ENCODE data around the gene ZNF778. TPM values are rescaled to one million over a fixed set of nuclear protein-coding genes. Genes with fewer than 3 reads are reported as not detected.

Gene ZNF778
- polyA plus RNA-seq, 1 of the 3 experiments (the other 2 are of a cell fraction): 10.8 TPM

DNA sequence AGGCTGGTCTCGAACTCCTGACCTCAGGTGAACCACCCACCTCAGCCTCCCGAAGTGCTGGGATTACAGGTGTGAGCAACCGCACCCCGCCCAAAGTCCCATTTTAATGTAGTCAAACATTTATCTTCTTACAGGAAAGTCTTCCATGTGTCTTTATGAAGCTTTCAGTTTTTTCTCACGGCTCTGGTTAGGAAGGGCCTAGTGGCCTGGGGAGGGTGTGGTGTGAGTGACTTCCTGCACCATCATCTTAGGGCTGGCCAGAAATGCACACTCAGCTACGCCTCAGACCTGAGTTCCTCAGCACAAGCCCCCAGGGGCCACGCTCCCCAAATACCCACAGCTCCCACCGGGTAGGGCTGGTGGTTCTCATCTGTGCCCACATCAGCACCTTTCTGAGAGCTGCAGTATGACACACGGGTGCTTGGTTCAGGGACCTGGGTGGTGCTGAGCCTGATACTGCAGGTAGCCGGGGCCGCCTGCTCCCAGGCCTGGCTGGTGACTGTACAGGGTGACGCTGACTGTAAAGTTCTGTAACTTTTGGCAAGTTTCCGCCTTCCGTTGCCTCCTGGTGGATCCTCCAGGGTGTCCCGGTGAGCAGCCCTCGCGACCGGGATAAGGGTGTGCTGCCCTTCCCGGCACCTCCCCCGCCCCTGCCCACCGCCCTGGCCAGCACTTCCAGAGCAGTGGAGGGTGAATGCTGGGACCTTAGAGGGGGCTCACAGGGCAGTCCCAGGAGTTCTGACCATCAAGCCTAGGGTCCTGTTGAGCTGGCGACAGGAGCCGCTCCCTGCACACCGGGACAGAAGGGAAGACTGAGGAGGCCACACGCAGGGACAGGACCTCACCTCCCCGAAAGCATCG is 52.5 kb downstream of the ZNF778 start:
- POLR2A ChIA-PET: no interaction called here
- Histone ChIP-seq H3F3A (replicated peaks; ENCODE audit: insufficient read depth) (no peaks in the 10 kb centered on the region), H3K27ac (ENCODE audit: low read depth in 2 of 2, low read length in 1 of 2) (no peak overlapping the region), H3K79me2 (ENCODE audit: insufficient read depth) (peaks cover 18% of the 10 kb centered on the region; the same call in 1 of the 2 replicates), H3K9me2 (no peaks in the 10 kb centered on the region), H3K36me3 (replicated peaks in 1 of 2; ENCODE audit: control insufficient read depth in 1 of 2, insufficient read depth in 2 of 2, low read length in 1 of 2) (peaks cover 37 to 60% of the 10 kb centered on the region in 2 experiments), H3K9me3 (no peaks in the 10 kb centered on the region), H4K20me1 (ENCODE audit: insufficient read depth) (peaks cover 23% of the 10 kb centered on the region), H3K27me3 (ENCODE audit: insufficient read depth) (no peaks in the 10 kb centered on the region), H3K4me2 (no peak overlapping the region), H2AFZ (ENCODE audit: low read depth) (no peak overlapping the region), H3K4me3 (ENCODE audit: low read depth in 2 of 2, low read length in 1 of 2) (no peak overlapping the region), H3K4me1 (ENCODE audit: control insufficient read depth in 1 of 2, insufficient read depth in 2 of 2, low read depth in 1 of 2, low read length in 1 of 2) (no peaks in the 10 kb centered on the region), H3K9ac (no peak overlapping the region)
- 92% methylated on average over 11 of the region's 27 CpGs for WGBS (ENCODE audit: low lambda C conversion rate)
- TF ChIP-seq TEAD4 (IDR thresholded peaks at IDR 0.05; ENCODE audit: borderline replicate concordance, insufficient read depth): no peak
- CTCF ChIA-PET: interaction anchor here (0.9 kb wide), 1 partner anchor 14 kb away, joined by 3 read pairs; no protein-coding TSS in a partner anchor
- DNase-seq: no peak

DNA sequence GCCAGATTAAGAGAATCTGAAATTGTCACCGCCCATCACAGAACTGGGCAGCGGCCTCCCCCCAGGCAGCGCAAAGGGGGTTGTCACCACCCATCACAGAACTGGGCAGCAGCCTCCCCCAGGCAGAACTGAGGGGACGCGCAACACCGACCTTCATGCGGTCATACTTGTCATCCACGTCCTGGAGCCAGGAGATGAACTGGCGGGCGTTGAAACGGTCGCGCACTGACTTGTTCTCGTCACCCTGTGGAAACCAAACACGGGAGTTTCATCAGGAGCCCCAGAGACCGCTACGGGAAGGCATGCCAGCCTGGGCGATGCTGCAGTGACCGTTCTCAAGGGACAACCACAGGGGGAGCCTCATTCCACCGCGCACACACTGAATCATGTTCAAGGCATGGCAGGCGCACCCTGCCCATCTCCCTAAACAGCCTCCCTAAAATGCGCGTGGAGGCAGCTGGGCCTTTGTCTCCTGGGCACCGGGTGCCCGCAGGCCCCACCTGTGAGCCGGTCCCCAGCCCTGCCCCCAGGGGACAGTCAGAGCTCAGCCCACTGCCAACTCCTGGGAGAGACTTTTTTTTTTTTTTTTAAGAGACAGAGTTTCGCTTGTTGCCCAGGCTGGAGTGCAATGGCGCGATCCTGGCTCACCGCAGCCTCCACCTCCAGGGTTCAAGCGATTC is 53.3 kb downstream of the ZNF778 start:
- H3K79me2 ChIP-seq (ENCODE audit: insufficient read depth): peaks cover 18% of the 10 kb centered on the region; the same call in 1 of the 2 replicates
- CTCF ChIA-PET: interaction anchor here (1.1 to 1.9 kb wide), 2 partner anchors 19 to 238 kb away, joined by 4 to 6 read pairs; no protein-coding TSS in a partner anchor
- H2AFZ ChIP-seq (ENCODE audit: low read depth): no peak overlapping the region

DNA sequence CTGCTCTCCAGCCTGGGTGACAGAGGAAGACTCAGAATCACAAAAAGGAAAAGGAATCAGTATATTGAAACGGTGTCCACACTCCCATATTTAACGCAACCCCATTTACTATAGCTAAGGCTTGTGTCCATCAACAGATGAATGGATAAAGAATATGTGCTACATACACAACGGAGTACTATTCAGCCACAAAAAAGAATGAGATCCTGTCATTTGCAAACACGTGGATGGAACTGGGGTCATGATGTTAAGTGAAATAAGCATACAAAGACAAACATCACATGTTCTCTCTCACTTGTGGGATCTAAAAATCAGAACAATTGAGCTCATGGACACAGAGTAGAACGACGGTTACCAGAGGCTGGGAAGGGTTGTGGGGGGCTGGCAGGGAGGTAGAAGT is 55.1 kb downstream of the ZNF778 start:
- H3K4me2 ChIP-seq: no peak overlapping the region
- TF ChIP-seq, protein P1, sequence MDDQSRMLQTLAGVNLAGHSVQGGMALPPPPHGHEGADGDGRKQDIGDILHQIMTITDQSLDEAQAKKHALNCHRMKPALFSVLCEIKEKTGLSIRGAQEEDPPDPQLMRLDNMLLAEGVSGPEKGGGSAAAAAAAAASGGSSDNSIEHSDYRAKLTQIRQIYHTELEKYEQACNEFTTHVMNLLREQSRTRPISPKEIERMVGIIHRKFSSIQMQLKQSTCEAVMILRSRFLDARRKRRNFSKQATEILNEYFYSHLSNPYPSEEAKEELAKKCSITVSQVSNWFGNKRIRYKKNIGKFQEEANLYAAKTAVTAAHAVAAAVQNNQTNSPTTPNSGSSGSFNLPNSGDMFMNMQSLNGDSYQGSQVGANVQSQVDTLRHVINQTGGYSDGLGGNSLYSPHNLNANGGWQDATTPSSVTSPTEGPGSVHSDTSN (IDR thresholded peaks at IDR 0.05): no peak
- TF ChIP-seq POLR2AphosphoS5 (IDR thresholded peaks at IDR 0.05; ENCODE audit: low read depth, low read length): no peak
- no peak for TF ChIP-seq FOSL2 (IDR thresholded peaks at IDR 0.05; ENCODE audit: borderline replicate concordance, low read depth)
- no peak for TF ChIP-seq ELF1 (IDR thresholded peaks at IDR 0.05)
- TF ChIP-seq TCF12 (IDR thresholded peaks at IDR 0.05): no peak
- TF ChIP-seq EZH2phosphoT487 (IDR thresholded peaks at IDR 0.05; ENCODE audit: borderline replicate concordance, low read depth): no peak
- no peak for TF ChIP-seq RXRA (IDR thresholded peaks at IDR 0.05; ENCODE audit: borderline replicate concordance, low read depth)
- TF ChIP-seq YY1 (IDR thresholded peaks at IDR 0.05; ENCODE audit: low read depth): no peak
- no peak overlapping the region for H3K27ac ChIP-seq (ENCODE audit: low read depth in 2 of 2, low read length in 1 of 2)
- H3K79me2 ChIP-seq (ENCODE audit: insufficient read depth): peaks cover 27% of the 10 kb centered on the region; the same call in 1 of the 2 replicates
- CTCF ChIA-PET: interaction anchor here (1.0 to 1.9 kb wide), 2 partner anchors 12 to 17 kb away, joined by 4 to 6 read pairs; no protein-coding TSS in a partner anchor
- no peaks in the 10 kb centered on the region for H3F3A ChIP-seq (replicated peaks; ENCODE audit: insufficient read depth)
- POLR2A ChIA-PET: no interaction called here
- H3K4me1 ChIP-seq (ENCODE audit: control insufficient read depth in 1 of 2, insufficient read depth in 2 of 2, low read depth in 1 of 2, low read length in 1 of 2): no peaks in the 10 kb centered on the region
- H3K9me2 ChIP-seq: no peaks in the 10 kb centered on the region
- H3K4me3 ChIP-seq (ENCODE audit: low read depth in 2 of 2, low read length in 1 of 2): no peak overlapping the region
- H3K27me3 ChIP-seq (ENCODE audit: insufficient read depth): no peaks in the 10 kb centered on the region
- H2AFZ ChIP-seq (ENCODE audit: low read depth): no peak overlapping the region
- WGBS (ENCODE audit: low lambda C conversion rate): 98% methylated on average over 6 of the region's 6 CpGs
- H3K36me3 ChIP-seq (replicated peaks in 1 of 2; ENCODE audit: control insufficient read depth in 1 of 2, insufficient read depth in 2 of 2, low read length in 1 of 2): peaks cover 41 to 62% of the 10 kb centered on the region in 2 experiments
- peaks cover 37% of the 10 kb centered on the region for H4K20me1 ChIP-seq (ENCODE audit: insufficient read depth)
- H3K9ac ChIP-seq: no peak overlapping the region
- H3K9me3 ChIP-seq: no peaks in the 10 kb centered on the region
- DNase-seq: no peak

More for the DNA sequence above, 53.3 kb downstream of the ZNF778 start:
- Histone ChIP-seq H3F3A (replicated peaks; ENCODE audit: insufficient read depth) (no peaks in the 10 kb centered on the region), H3K9ac (no peak overlapping the region), H3K9me2 (no peaks in the 10 kb centered on the region), H3K36me3 (replicated peaks in 1 of 2; ENCODE audit: control insufficient read depth in 1 of 2, insufficient read depth in 2 of 2, low read length in 1 of 2) (peaks cover 40 to 61% of the 10 kb centered on the region in 2 experiments), H3K4me3 (ENCODE audit: low read depth in 2 of 2, low read length in 1 of 2) (no peak overlapping the region), H3K27ac (ENCODE audit: low read depth in 2 of 2, low read length in 1 of 2) (no peak overlapping the region), H4K20me1 (ENCODE audit: insufficient read depth) (peaks cover 24% of the 10 kb centered on the region), H3K4me1 (ENCODE audit: control insufficient read depth in 1 of 2, insufficient read depth in 2 of 2, low read depth in 1 of 2, low read length in 1 of 2) (no peaks in the 10 kb centered on the region), H3K27me3 (ENCODE audit: insufficient read depth) (no peaks in the 10 kb centered on the region), H3K9me3 (no peaks in the 10 kb centered on the region), H3K4me2 (no peak overlapping the region)
- DNase-seq: no peak
- TF ChIP-seq CHD2 (IDR thresholded peaks at IDR 0.05; ENCODE audit: low read length, partially characterized antibody): no peak
- POLR2A ChIA-PET: no interaction called here
- 95% methylated on average over 27 of the region's 32 CpGs for WGBS (ENCODE audit: low lambda C conversion rate)
